HG02885 (cell line): ENCODE measurements around the gene DCHS2.

ENCODE experiments used
- ATAC-seq: cut with Tn5 transposase; IDR thresholded peaks from one replicate; pipeline ENCODE4 v1.9.1; 2021; ENCODE audit warnings: mild to moderate bottlenecking; ENCODE audit not compliant: unreplicated experiment, poor library complexity

The DCHS2 gene

GRCh38 chr4:154332681-154333421 is 158.7 kb downstream of the DCHS2 start:
- ATAC-seq = peak; percentile 78

GRCh38 chr4:154329939-154330338 is 161.7 kb downstream of the DCHS2 start:
- ATAC-seq = no peak

GRCh38 chr4:154329268-154329868 is 162.2 kb downstream of the DCHS2 start:
- ATAC-seq = no peak

- ATAC-seq = no peak
These were observed 163.6 kb downstream of the DCHS2 start for GRCh38 chr4:154328030-154328429.

- ATAC-seq = no peak
These were observed 171.1 kb downstream of the DCHS2 start for GRCh38 chr4:154320521-154320920.

- ATAC-seq = no peak
These were observed 171.9 kb downstream of the DCHS2 start for GRCh38 chr4:154319736-154320135.

GRCh38 chr4:154317201-154317999 is 174.2 kb downstream of the DCHS2 start:
- ATAC-seq = no peak

- ATAC-seq = no peak
These were observed 175.9 kb downstream of the DCHS2 start for GRCh38 chr4:154315741-154316140.

- ATAC-seq = no peak
These were observed 177.4 kb downstream of the DCHS2 start for GRCh38 chr4:154314248-154314647.

- ATAC-seq = no peak
These were observed 178.5 kb downstream of the DCHS2 start for GRCh38 chr4:154313004-154313585.

GRCh38 chr4:154312246-154312645 is 179.4 kb downstream of the DCHS2 start:
- ATAC-seq = no peak

- no peak for ATAC-seq
These were observed 181.0 kb downstream of the DCHS2 start for GRCh38 chr4:154310578-154310977.

- no peak for ATAC-seq
These were observed 183.4 kb downstream of the DCHS2 start for GRCh38 chr4:154308207-154308606.

GRCh38 chr4:154307451-154307850 is 184.1 kb downstream of the DCHS2 start:
- ATAC-seq = no peak

- no peak for ATAC-seq
These were observed 186.0 kb downstream of the DCHS2 start for GRCh38 chr4:154305616-154306015.

- no peak for ATAC-seq
These were observed 186.9 kb downstream of the DCHS2 start for GRCh38 chr4:154304679-154305078.

GRCh38 chr4:154294652-154295350 is 196.8 kb downstream of the DCHS2 start:
- ATAC-seq = no peak

- no peak for ATAC-seq
These were observed 198.2 kb downstream of the DCHS2 start for GRCh38 chr4:154293427-154293826.

- no peak for ATAC-seq
These were observed 199.0 kb downstream of the DCHS2 start for GRCh38 chr4:154292589-154292988.

- ATAC-seq = no peak
These were observed 214.4 kb downstream of the DCHS2 start for GRCh38 chr4:154277172-154277571.
